ENCODE results near the gene SFMBT1. TPM values are rescaled to one million over a fixed set of nuclear protein-coding genes. Genes with fewer than 3 reads are reported as not detected.

Gene SFMBT1
- total and polyA plus RNA-seq, 2 of the 4 experiments (the other 2 are of a cell fraction), result 1.0 to 1.8 TPM

- H3K9me1 ChIP-seq (ENCODE audit: insufficient read depth, low read length), result no peaks in the 10 kb centered on the region
- intact Hi-C loops (cut with micrococcal nuclease), result no loop called here
- H3K56ac ChIP-seq (ENCODE audit: extremely low read depth, insufficient read depth, low read length), result no peak overlapping the region
- no peak overlapping the region for H2BK20ac ChIP-seq (ENCODE audit: low read depth, low read length)
- no peak overlapping the region for H2AK9ac ChIP-seq (replicated peaks; ENCODE audit: low read depth, low read length, poor library complexity)
- no peak overlapping the region for H4K8ac ChIP-seq (ENCODE audit: low read depth in 2 of 2, low read length in 2 of 2)
- ATAC-seq (ENCODE audit: low read depth) (no peak), DNase-seq (no peak)
- no peaks in the 10 kb centered on the region for H3K9me3 ChIP-seq (ENCODE audit: control insufficient read depth, insufficient read depth, low read length)
- no peak overlapping the region for H3K14ac ChIP-seq (replicated peaks; ENCODE audit: low read depth, low read length)
- peak overlapping the region; percentile 23 for H2AFZ ChIP-seq (replicated peaks; ENCODE audit: low read length, poor library complexity)
- H3K4ac ChIP-seq (ENCODE audit: low read depth, low read length), result no peak overlapping the region
- H4K91ac ChIP-seq (ENCODE audit: insufficient read depth, low read depth, low read length), result no peak overlapping the region
- CTCF ChIA-PET, result interaction anchor here (0.6 kb wide), 1 partner anchor 204 kb away, joined by 3 read pairs; the partner anchor contains the start of gene MUSTN1
- no peak overlapping the region for H3K4me3 ChIP-seq (ENCODE audit: insufficient read depth, low read depth, low read length)
- H2AK5ac ChIP-seq (ENCODE audit: low read depth, low read length), result no peak overlapping the region
- H3K4me1 ChIP-seq (ENCODE audit: control insufficient read depth, insufficient read depth, low read length), result no peaks in the 10 kb centered on the region
- H3K36me3 ChIP-seq (ENCODE audit: control insufficient read depth, insufficient read depth, low read length), result no peaks in the 10 kb centered on the region
- no TSS peak for BruUV-seq (replicated peaks)
- in situ Hi-C loops (cut with MboI; ENCODE audit: low sequenced_read_pairs), result no loop called here
- H3K23ac ChIP-seq (ENCODE audit: low read depth, low read length), result no peak overlapping the region
- no peak overlapping the region for H3K4me2 ChIP-seq (ENCODE audit: low read depth, low read length)
- H3K9ac ChIP-seq (ENCODE audit: low read depth, low read length), result no peak overlapping the region
- H3K18ac ChIP-seq (ENCODE audit: low read depth, low read length), result no peak overlapping the region
- no peak overlapping the region for H2BK15ac ChIP-seq (ENCODE audit: low read depth, low read length)
- no peak overlapping the region for H2BK5ac ChIP-seq (ENCODE audit: low read depth, low read length, poor library complexity, severe bottlenecking)
- POLR2A ChIA-PET (ENCODE audit: unreplicated experiment), result no interaction called here
- H2BK120ac ChIP-seq (ENCODE audit: low read depth, low read length), result no peak overlapping the region
- dilution Hi-C loops (cut with HindIII; ENCODE audit: low sequenced_read_pairs, unreplicated experiment), result no loop called here
- TF ChIP-seq MXI1 (IDR thresholded peaks at IDR 0.05; ENCODE audit: borderline replicate concordance, low read depth, low read length), result no peak
- no peak for TF ChIP-seq FOS (IDR thresholded peaks at IDR 0.05; ENCODE audit: low read depth, low read length)
- no peak for TF ChIP-seq POLR2A (IDR thresholded peaks at IDR 0.05; ENCODE audit: low read depth, low read length)
- no peak for TF ChIP-seq NFE2L2 (IDR thresholded peaks at IDR 0.05; ENCODE audit: low read depth, low read length)
- TF ChIP-seq MAFK (IDR thresholded peaks at IDR 0.05; ENCODE audit: low read depth, low read length), result no peak
- TF ChIP-seq CHD1 (IDR thresholded peaks at IDR 0.05; ENCODE audit: low read depth, low read length), result no peak
- no peak for TF ChIP-seq ELK1 (IDR thresholded peaks at IDR 0.05; ENCODE audit: borderline replicate concordance, low read depth, low read length)
- no peak for TF ChIP-seq SMC3 (IDR thresholded peaks at IDR 0.05; ENCODE audit: low read depth, low read length)
- TF ChIP-seq BHLHE40 (IDR thresholded peaks at IDR 0.05; ENCODE audit: low read depth, low read length), result no peak
- no peak for TF ChIP-seq CTCF (conservative IDR thresholded peaks at IDR 0.05; ENCODE audit: low read depth, low read length)
- TF ChIP-seq RCOR1 (IDR thresholded peaks at IDR 0.05; ENCODE audit: insufficient replicate concordance, low read length), result no peak
- no peak for TF ChIP-seq CEBPB (IDR thresholded peaks at IDR 0.05; ENCODE audit: low read depth, low read length)
- TF ChIP-seq USF2 (IDR thresholded peaks at IDR 0.05; ENCODE audit: low read depth, low read length), result no peak
- no peak for TF ChIP-seq RAD21 (IDR thresholded peaks at IDR 0.05; ENCODE audit: low read length)
- TF ChIP-seq RFX5 (IDR thresholded peaks at IDR 0.05; ENCODE audit: low read depth, low read length), result no peak
- TF ChIP-seq MAZ (IDR thresholded peaks at IDR 0.05; ENCODE audit: borderline replicate concordance, low read depth, low read length), result no peak
- no peak overlapping the region for H4K5ac ChIP-seq (ENCODE audit: low read depth, low read length)
- no peaks in the 10 kb centered on the region for H3K27me3 ChIP-seq (ENCODE audit: control insufficient read depth, insufficient read depth, low read length)
- no peaks in the 10 kb centered on the region; the same call in 1 of the 2 replicates for H4K20me1 ChIP-seq (ENCODE audit: insufficient read depth, low read length)
- H3K27ac ChIP-seq (ENCODE audit: insufficient read depth, low read length), result no peak overlapping the region
- 100% methylated on average over 1 of the region's 5 CpGs; no CpG with 5 or more reads in 1 of the 2 experiments for WGBS, 2 experiments (ENCODE audit: extremely low coverage in 2 of 2, insufficient read length in 1 of 2)
- H3K79me1 ChIP-seq (ENCODE audit: low read depth in 1 of 2, low read length in 2 of 2), result peaks cover 4 to 7% of the 10 kb centered on the region in 2 experiments; a peak in 2 of 4 replicates
Observed at GRCh38 chr3:53038679-53039375, 7.0 kb downstream of the SFMBT1 start.

Data from IMR-90 (cell line).